Ureter (tissue), 1 donor: Measurements from ENCODE around the gene TULP3. TPM values are rescaled to one million over a fixed set of nuclear protein-coding genes. Genes with fewer than 3 reads are reported as not detected.
A peak's percentile ranks its signal among the peaks of the same experiment; 100 is the strongest.

Experiments
- DNase-seq: peaks from one replicate; pipeline ENCODE4 v3.0.0-alpha.2; 2020; ENCODE audit warnings: low spot score
- total RNA-seq: library from RNA; stranded (reverse); gene quantifications from one replicate; pipeline ENCODE4 v1.2.4, GENCODE V29; 2023
- donor health status: DM: yes; HTN: yes; CAD: no.

TULP3 gene
- total RNA-seq, 1 donor from 2014 or later: 13.2 TPM

DNA sequence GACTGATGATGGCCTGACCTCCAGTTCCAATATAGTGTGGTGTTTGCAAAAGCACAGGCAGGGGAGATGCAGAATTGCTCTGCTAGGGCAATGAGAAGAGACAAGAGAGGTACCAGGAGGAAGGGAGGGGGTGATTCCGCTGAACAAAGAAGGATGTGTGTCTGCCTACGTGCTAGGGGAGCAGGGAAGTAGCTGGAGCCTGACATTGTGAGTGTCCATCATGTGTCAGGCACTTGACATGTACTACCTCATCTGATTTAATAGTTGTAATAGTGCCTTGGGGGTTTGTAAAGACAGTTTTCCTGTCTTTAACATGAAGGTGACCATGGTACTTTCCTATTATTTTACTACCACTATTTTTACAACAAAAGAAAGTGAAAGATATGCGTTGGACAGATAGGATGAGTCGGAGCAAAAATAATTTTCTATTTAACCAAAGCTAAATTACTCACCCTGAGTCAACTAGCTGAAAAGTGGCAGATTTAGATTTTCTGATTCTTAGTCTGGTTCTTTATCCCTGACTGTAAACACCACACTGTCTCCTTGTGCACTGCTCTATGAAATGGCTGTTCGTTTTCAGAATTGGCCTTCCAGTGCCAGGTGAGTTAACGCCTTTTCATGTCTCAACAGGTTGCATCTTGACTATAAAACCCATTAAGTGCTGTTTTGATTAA is 34.8 kb downstream of the TULP3 start:
- no peak for DNase-seq

GRCh38 chr12:2930865-2931264 is 40.2 kb downstream of the TULP3 start:
- no peak for DNase-seq

GRCh38 chr12:2933586-2933985 is 42.9 kb downstream of the TULP3 start:
- no peak for DNase-seq

DNA sequence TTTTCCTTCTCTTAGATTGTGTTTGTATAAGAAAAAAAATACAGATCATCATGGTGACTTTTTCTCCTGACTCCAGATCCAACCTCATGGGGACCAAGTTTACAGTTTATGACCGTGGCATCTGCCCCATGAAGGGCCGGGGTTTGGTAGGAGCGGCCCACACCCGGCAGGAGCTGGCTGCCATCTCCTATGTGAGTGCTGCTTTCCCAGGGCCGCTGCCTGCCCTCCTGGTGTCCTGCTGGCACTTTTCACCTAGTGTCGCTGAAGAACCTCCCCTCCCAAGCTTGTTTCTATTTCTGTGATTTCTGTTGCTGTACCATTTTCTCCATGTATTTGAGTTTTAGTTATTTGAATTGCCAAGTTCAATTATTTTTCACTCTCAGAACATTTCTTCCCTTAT is 43.7 kb downstream of the TULP3 start:
- DNase-seq: no peak

DNA sequence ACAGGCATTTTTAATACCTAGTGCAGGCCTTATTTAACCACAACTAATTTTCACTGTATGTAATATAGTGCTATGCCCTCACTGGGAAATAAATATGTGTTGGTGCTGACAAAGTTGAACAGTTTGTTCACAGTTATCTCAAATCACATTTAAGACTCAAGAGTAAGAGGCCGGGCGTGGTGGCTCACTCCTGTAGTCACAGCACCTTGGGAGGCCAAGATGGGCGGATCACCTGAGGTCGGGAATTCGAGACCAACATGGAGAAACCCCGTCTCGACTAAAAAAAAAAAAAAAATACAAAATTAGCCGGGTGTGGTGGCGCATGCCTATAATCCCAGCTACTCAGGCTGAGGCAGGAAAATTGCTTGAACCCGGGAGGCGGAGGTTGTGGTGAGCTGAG is 45.6 kb downstream of the TULP3 start:
- no peak for DNase-seq

- no peak for DNase-seq
Observed at GRCh38 chr12:2937500-2937899, 46.8 kb downstream of the TULP3 start.

DNA sequence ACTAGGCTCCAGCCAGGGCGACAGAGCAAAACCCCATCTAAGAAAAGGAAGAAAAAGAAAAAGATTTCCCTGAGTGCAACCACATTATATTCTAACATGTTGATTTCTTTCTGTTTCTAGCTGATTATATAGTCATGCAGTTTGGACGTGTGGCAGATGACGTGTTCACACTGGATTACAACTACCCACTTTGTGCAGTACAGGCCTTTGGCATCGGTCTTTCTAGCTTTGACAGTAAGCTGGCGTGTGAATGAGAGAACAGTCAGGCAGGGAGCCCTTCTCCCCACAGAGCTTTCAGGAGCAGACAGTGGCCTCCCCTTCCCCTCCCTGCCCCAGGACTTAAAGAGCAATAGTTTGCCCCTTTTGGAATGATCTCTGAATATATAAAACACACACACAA is 48.5 kb downstream of the TULP3 start:
- DNase-seq: no peak

DNA sequence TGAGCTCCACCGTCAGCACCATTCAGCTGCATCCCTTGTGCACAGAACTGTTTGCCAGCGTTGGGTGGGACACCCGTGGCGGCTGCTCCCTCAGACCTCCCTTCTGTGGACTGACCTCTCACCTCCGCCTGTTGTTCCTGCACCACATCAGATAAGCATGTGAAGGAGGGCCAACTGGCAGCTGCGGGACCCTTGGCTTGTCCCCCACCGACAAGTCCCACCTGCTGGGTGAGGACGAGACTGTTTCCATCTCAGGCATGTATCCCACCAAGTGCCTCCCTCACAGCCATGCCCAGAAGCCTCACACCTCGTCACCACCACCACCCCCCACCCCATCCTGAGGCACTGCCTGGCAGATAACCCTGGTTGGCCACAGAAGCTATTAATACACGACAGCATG is 49.9 kb downstream of the TULP3 start:
- no peak for DNase-seq

DNA sequence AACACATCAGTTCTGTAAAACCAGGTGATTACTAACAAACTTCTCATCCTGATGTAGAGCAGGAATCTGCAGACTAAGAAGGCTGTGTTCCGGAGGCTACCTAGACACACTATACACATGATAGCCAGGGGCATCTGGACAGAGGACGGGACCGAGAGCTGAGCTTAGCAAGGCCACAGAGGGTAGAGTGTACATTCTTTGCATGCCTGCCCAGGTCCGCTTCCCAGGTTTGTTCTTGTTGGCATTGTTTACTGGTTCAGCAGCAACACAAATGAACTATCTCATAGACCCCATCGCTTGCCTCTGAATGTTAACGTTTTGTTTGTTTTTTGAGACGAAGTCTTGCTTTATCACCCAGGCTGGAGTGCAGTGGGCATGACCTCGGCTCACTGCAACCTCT is 50.8 kb downstream of the TULP3 start:
- DNase-seq: no peak

DNA sequence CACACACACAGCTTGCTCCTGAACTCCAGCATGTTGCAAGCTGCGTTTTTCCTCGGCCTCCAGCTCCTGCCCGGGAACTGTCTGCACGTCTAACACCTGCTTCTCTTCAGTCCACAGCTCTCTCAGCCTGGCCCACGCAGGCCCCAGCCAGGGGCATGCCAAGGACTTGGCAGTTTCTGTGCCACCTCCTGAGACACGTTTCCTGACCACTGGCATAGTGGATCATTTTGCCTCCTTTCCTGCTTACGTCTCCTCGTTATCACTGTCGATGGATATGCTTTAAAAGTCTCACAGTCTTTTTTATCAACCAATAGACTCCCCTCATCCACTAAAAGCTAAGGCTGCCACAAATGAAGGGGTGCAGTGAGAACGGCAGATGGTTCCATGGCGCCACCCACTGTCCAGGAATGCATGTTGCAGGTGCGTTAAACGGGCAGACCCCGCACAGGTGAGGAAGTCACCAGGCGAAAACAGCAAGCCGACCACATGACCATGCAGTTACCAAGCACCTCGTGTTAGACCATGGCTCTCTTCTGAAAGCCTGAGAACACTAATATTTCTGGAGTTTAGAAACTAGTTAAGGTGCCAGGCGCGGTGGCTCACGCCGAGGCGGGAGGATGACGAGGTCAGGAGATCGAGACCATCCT is 53.8 kb downstream of the TULP3 start:
- DNase-seq: no peak

DNA sequence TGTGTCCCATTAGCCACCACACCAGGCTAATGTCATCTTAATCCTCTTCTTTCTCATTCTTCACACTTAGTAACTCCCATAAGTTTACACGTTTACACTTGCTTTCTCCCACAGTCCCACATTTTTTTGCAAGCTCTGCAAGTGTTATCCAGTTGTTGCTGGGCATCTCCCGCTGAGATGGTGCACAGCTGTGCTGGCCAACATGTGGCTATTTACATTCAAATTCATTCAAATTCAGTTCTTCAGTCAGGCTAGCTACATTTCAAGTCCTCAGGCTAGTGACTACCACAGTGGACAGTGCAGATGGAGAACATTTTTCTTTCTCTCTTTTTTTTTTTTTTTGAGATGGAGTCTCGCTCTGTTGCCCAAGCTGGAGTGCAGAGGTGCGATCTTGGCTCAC is 58.7 kb downstream of the TULP3 start:
- no peak for DNase-seq

GRCh38 chr12:2955888-2956287 is 65.2 kb downstream of the TULP3 start:
- no peak for DNase-seq

DNA sequence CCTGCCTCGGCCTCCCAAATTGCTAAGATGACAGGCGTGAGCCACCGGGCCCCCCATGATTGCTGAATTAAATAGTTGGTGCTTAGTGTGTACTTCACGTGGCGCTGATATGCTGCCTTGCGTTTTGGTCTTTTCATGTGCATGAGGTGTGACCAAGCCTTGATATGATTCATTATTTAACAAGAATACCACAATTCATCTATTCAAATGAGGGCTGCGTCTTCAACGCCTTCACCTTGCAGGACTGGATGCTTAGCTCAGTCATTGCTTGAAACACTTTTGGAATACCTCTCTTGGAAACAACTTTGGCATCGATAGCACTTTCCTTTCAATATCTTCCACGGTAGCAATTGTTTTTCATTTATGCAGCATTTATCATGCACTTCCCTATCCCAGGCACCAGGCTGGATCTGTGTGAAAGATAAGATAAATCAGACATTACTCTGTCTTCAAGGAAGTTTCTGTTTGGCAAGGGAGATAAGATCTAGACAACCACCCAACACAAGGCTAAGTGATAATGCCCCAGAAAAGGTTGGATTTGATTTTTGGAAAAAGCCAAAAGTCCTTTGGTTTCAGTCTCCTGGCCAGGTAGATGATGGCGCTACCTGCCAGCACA is 67.2 kb downstream of the TULP3 start:
- DNase-seq: no peak

DNA sequence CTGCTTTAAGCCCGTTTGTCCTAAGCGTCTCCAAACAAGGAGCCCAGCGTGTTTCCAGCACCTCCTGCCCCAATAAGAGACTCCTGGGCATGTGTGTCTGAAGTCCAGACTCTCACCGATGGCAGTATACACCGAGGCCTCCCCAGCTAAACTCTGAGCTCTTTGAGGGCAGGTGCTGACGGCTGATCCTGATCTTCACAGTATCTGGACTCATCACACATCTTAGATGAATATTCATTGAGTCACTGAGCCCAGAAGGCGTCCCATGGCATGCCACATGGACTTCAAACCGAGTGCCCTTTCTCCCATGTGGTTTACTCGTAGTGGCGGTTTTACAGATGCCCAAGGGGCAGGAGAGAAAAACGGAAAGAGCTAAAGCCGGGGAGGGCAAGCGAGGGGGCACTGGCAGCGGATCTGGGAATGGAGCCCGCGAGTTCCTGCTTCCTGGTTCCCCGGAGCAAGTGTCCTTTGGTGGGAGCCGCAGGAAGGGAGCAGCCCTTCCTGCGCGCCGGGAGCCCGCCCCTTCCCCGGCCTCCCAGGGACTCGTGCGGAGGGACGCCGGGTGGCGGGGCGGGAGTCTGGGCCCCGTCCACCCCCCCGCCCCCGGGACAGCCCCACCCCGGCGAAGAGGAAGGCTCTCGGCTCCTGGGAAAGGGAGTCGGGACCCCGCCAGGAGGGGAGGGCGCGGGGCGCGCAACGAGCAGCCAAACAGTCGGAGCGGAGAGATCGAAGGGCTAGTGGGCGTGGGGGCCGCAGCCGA is 67.9 kb downstream of the TULP3 start:
- DNase-seq: no peak

GRCh38 chr12:2959192-2959504 is 68.5 kb downstream of the TULP3 start, which contains the start of gene TEAD4:
Gene TEAD4 (plus strand): TSS chr12:2959397.
- no peak for DNase-seq

- peak; percentile 50 for DNase-seq
Observed at GRCh38 chr12:2959505-2960389, 69.1 kb downstream of the TULP3 start.

- DNase-seq: no peak
Observed at GRCh38 chr12:2960390-2960956, 69.8 kb downstream of the TULP3 start.

DNA sequence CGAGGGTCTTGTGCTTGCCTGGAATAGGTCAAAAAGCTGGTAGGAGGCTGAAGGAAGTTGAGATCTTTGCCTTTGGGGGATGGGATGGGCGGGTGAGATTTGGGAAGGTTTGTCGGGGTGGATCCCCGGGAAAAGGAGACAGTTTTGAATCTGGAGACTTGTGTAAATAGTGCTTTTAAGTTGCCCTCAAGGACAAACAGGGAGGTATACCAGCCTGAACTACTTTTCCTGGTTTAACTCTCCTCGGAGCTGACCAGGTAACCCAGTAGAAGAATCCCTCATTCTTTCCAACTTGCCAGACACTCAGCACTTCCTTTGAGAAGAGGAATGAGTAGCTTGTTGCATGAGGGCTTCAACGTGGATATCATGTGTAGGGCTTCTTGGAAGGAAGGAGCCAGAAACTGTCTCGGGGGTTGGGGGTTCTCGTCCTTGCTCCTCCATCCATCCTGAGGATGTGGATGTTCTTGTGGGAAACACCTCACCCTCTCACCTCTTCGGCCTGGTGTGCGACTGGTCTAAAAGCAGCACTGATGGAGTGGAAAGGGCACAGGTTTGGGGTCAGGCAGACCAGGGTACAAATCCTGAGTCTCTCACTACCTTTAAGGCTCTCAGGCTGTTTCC is 70.4 kb downstream of the TULP3 start:
- no peak for DNase-seq

- DNase-seq: no peak
Observed at GRCh38 chr12:2961705-2962104, 71.0 kb downstream of the TULP3 start.

DNA sequence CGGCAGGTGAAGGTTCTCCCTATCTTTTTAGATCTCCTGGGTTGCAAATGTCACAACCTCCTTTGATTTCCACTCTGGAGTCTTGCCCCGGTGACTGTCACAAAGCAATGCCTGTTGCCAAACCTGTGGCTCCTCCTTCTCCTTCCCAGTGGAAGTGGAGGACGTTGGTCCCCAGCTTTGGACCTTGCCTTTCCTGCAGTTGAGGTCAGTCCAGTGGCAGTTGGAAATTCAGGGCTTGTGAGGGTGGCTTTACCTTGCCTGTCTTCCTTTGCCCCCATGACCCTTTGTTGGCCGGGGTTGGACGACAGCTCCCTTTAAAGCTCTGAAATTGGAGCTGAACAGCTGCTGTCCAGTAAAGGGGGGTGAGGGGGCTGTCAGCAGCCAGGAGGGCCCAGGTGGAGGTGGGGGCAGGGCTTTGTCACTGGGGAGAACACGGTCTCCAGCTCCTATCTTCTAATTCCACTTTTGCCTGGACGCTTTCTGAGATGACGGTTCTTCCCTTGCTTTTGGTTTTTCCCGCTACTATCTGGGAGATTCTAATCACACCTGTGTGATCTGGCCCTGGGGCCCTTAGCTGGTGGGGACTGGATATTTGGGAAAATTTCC is 72.6 kb downstream of the TULP3 start:
- no peak for DNase-seq
